Stomach (tissue), 4 donors: ENCODE measurements around the gene ALX4.

Experiments used
- EP300 ChIP-seq: sonication (generic); formaldehyde crosslinking; IDR thresholded peaks from one replicate; pipeline ENCODE4 v1.6.1; 2017; ENCODE audit warnings: antibody characterized with exemption
- POLR2AphosphoS5 ChIP-seq, 3 donors: sonication (generic); formaldehyde crosslinking; IDR thresholded peaks; one replicate each; pipeline ENCODE4 v1.6.1; 2016; ENCODE audit warnings: antibody characterized with exemption in 3 of 3
- TF ChIP-seq, protein P1 (sequence below), 7 experiments: fragments of 450-650 bp in 4 of 7; fragments of 200-600 bp in 3 of 7; sonication (generic) in 3 of 7; IDR thresholded peaks; one replicate each; pipeline ENCODE4 v1.5.1; 2016 to 2019; ENCODE audit warnings: antibody characterized with exemption in 7 of 7, control low read depth in 2 of 7, mild to moderate bottlenecking in 1 of 7

DNA sequence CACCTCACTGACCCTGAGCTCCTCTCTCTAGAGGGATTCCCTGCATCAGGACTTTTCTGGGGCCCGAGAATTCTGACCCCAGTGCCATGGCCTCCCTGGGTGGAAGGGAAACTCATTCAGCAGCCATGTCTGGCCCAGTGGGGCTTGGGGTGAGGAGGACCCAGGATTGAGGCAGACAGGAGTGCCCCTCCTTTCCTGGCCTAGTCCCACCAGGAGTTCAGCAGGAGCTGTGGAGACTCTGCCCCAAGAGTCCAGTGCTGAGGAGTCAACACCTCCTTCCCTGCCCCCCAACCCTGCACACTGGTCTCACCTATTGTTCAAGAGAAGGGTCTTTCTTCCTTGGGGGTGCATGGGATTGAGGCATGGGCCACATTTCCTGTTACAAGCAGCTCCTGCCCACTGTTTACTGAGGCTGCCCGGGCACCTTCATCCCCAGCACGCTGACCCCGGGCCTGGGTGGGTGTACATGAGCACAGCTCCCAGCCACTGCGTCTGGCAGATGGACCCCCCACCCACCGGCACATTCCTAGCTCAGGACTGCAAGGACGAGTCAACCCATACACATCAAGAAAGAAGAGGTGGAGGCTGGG, 33.9 kb downstream of the ALX4 start:
- no peak for TF ChIP-seq POLR2AphosphoS5 (IDR thresholded peaks at IDR 0.05)
- TF ChIP-seq EP300, result no peak
- TF ChIP-seq, protein P1, sequence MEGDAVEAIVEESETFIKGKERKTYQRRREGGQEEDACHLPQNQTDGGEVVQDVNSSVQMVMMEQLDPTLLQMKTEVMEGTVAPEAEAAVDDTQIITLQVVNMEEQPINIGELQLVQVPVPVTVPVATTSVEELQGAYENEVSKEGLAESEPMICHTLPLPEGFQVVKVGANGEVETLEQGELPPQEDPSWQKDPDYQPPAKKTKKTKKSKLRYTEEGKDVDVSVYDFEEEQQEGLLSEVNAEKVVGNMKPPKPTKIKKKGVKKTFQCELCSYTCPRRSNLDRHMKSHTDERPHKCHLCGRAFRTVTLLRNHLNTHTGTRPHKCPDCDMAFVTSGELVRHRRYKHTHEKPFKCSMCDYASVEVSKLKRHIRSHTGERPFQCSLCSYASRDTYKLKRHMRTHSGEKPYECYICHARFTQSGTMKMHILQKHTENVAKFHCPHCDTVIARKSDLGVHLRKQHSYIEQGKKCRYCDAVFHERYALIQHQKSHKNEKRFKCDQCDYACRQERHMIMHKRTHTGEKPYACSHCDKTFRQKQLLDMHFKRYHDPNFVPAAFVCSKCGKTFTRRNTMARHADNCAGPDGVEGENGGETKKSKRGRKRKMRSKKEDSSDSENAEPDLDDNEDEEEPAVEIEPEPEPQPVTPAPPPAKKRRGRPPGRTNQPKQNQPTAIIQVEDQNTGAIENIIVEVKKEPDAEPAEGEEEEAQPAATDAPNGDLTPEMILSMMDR (IDR thresholded peaks at IDR 0.05), result no peak
